Measurements from ENCODE around the gene RRAD.

Gene RRAD

GRCh38 chr16:66943426-66944053 lies 18.2 kb upstream of the RRAD start:
- H3K4me3 ChIP-seq (ENCODE audit: low read depth, low read length), result no peak overlapping the region
- no peak for TF ChIP-seq CTCF (IDR thresholded peaks at IDR 0.05; ENCODE audit: low read depth, low read length)
- no peaks in the 10 kb centered on the region for H3K9me3 ChIP-seq
- no peaks in the 10 kb centered on the region; the same call in 1 of the 2 replicates for H3K4me1 ChIP-seq
- peaks cover 30% of the 10 kb centered on the region for H3K36me3 ChIP-seq
- no peak for DNase-seq
- no peaks in the 10 kb centered on the region for H3K27me3 ChIP-seq

- Histone ChIP-seq H3K36me3 (peaks cover 30% of the 10 kb centered on the region), H3K4me1 (no peaks in the 10 kb centered on the region), H3K9me3 (no peaks in the 10 kb centered on the region), H3K4me3 (ENCODE audit: low read depth, low read length) (no peak overlapping the region), H3K27me3 (no peaks in the 10 kb centered on the region)
- no peak for TF ChIP-seq CTCF (IDR thresholded peaks at IDR 0.05; ENCODE audit: low read depth, low read length)
- DNase-seq, result no peak
These were observed 17.6 kb upstream of the RRAD start for GRCh38 chr16:66942981-66943380.

- no peaks in the 10 kb centered on the region for H3K9me3 ChIP-seq
- no peaks in the 10 kb centered on the region for H3K27me3 ChIP-seq
- no peak for DNase-seq
- no peak for TF ChIP-seq CTCF (IDR thresholded peaks at IDR 0.05; ENCODE audit: low read depth, low read length)
- peaks cover 30% of the 10 kb centered on the region for H3K36me3 ChIP-seq
- H3K4me1 ChIP-seq, result no peaks in the 10 kb centered on the region
- H3K4me3 ChIP-seq (ENCODE audit: low read depth, low read length), result no peak overlapping the region
These were observed 14.9 kb upstream of the RRAD start for GRCh38 chr16:66940236-66940635.

GRCh38 chr16:66939366-66939765 lies 14.0 kb upstream of the RRAD start:
- no peak for TF ChIP-seq CTCF (IDR thresholded peaks at IDR 0.05; ENCODE audit: low read depth, low read length)
- H3K9me3 ChIP-seq, result no peaks in the 10 kb centered on the region
- H3K4me1 ChIP-seq, result no peaks in the 10 kb centered on the region
- no peak for DNase-seq
- no peaks in the 10 kb centered on the region for H3K27me3 ChIP-seq
- H3K4me3 ChIP-seq (ENCODE audit: low read depth, low read length), result no peak overlapping the region
- peaks cover 30% of the 10 kb centered on the region for H3K36me3 ChIP-seq

- TF ChIP-seq CTCF (IDR thresholded peaks at IDR 0.05; ENCODE audit: low read depth, low read length), result no peak
- Histone ChIP-seq H3K36me3 (peaks cover 28% of the 10 kb centered on the region), H3K27me3 (no peaks in the 10 kb centered on the region), H3K4me1 (no peaks in the 10 kb centered on the region), H3K4me3 (ENCODE audit: low read depth, low read length) (no peak overlapping the region), H3K9me3 (no peaks in the 10 kb centered on the region)
- no peak for DNase-seq
These were observed 12.5 kb upstream of the RRAD start for GRCh38 chr16:66937725-66938337.

GRCh38 chr16:66936889-66937554 lies 11.7 kb upstream of the RRAD start:
- H3K36me3 ChIP-seq, result peaks cover 21% of the 10 kb centered on the region
- TF ChIP-seq CTCF (IDR thresholded peaks at IDR 0.05; ENCODE audit: low read depth, low read length), result no peak
- H3K9me3 ChIP-seq, result no peaks in the 10 kb centered on the region
- H3K4me1 ChIP-seq, result no peaks in the 10 kb centered on the region
- H3K27me3 ChIP-seq, result no peaks in the 10 kb centered on the region
- no peak for DNase-seq
- H3K4me3 ChIP-seq (ENCODE audit: low read depth, low read length), result no peak overlapping the region

Data from BE2C (cell line).